Fibroblast of lung (primary cell): ENCODE results near the gene INF2.

ENCODE experiments used
- EZH2 ChIP-seq: IDR thresholded peaks from 2 replicates; pipeline ENCODE4 v1.5.1; 2012; ENCODE audit warnings: low read length, control low read depth, mild to moderate bottlenecking; ENCODE audit errors: missing control alignments
- TF ChIP-seq, protein P1 (sequence below), 2 donors: IDR thresholded peaks in 1 of 2; conservative IDR thresholded peaks in 1 of 2; 1 replicate in 1 of 2; 2 replicates in 1 of 2; pipeline ENCODE4 v1.5.1; 2011 to 2012; ENCODE audit warnings: low read length in 2 of 2, control low read depth in 1 of 2, inconsistent platforms in 1 of 2, low read depth in 1 of 2, mild to moderate bottlenecking in 1 of 2

DNA sequence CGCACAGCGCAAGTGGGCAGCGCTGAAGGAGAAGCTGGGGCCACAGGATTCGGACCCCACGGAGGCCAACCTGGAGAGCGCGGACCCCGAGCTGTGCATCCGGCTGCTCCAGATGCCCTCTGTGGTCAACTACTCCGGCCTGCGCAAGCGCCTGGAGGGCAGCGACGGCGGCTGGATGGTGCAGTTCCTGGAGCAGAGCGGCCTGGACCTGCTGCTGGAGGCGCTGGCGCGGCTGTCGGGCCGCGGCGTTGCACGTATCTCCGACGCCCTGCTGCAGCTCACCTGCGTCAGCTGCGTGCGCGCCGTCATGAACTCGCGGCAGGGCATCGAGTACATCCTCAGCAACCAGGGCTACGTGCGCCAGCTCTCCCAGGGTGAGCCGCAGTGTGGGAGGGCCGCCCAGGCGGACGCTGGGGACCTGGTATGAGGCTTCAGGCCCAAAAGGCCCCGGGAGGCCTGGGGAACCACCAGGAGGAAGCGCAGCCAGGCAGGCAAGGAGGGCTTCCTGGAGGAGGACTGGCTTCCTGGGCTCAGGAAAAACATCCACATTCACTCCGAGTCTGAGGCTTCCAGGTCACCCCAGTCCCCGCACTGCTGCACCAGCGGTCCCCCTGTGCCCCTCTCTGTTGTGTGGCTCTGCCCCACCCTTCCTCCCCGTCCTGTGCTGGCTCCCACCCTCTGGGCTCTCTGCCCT, 12.1 kb downstream of the INF2 start:
- TF ChIP-seq, protein P1, sequence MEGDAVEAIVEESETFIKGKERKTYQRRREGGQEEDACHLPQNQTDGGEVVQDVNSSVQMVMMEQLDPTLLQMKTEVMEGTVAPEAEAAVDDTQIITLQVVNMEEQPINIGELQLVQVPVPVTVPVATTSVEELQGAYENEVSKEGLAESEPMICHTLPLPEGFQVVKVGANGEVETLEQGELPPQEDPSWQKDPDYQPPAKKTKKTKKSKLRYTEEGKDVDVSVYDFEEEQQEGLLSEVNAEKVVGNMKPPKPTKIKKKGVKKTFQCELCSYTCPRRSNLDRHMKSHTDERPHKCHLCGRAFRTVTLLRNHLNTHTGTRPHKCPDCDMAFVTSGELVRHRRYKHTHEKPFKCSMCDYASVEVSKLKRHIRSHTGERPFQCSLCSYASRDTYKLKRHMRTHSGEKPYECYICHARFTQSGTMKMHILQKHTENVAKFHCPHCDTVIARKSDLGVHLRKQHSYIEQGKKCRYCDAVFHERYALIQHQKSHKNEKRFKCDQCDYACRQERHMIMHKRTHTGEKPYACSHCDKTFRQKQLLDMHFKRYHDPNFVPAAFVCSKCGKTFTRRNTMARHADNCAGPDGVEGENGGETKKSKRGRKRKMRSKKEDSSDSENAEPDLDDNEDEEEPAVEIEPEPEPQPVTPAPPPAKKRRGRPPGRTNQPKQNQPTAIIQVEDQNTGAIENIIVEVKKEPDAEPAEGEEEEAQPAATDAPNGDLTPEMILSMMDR (conservative IDR thresholded peaks at IDR 0.05 in 1 of 2, IDR thresholded peaks at IDR 0.05 in 1 of 2; ENCODE audit: low read depth in 1 of 2, low read length in 2 of 2): no peak
- no peak for TF ChIP-seq EZH2
